HUES6 (cell line): ENCODE data around the gene P4HB.

Experiments used
- H3K27ac ChIP-seq: 2 replicates; pipeline ENCODE4 v1.7.0; 2013; ENCODE audit warnings: low read depth, mild to moderate bottlenecking, low read length, inconsistent platforms
- H3K27me3 ChIP-seq: 2 replicates; pipeline ENCODE4 v1.6.1; 2013; ENCODE audit warnings: low read length; ENCODE audit not compliant: control insufficient read depth, insufficient read depth
- H3K36me3 ChIP-seq: 2 replicates; pipeline ENCODE4 v1.6.1; 2013; ENCODE audit warnings: low read length; ENCODE audit not compliant: control insufficient read depth, insufficient read depth
- H3K4me1 ChIP-seq: 2 replicates; pipeline ENCODE4 v1.6.1; 2013; ENCODE audit warnings: low read length; ENCODE audit not compliant: control insufficient read depth, insufficient read depth
- H3K4me3 ChIP-seq: 2 replicates; pipeline ENCODE4 v1.5.1; 2013; ENCODE audit warnings: low read depth, low read length
- H3K9ac ChIP-seq: one replicate; pipeline ENCODE4 v1.6.1; 2013; ENCODE audit warnings: mild to moderate bottlenecking, low read length
- H3K9me3 ChIP-seq: 2 replicates; pipeline ENCODE4 v1.6.1; 2013; ENCODE audit warnings: low read depth, low read length; ENCODE audit not compliant: control insufficient read depth, insufficient read depth

The P4HB gene

GRCh38 chr17:81854974-81855774 lies 5.2 kb downstream of the P4HB start:
- Histone ChIP-seq H3K9me3 (no peaks in the 10 kb centered on the region), H3K27me3 (no peaks in the 10 kb centered on the region), H3K9ac (no peak overlapping the region), H3K36me3 (peaks cover 77% of the 10 kb centered on the region), H3K4me1 (peaks cover 9% of the 10 kb centered on the region), H3K4me3 (no peak overlapping the region), H3K27ac (no peak overlapping the region)

- Histone ChIP-seq H3K4me1 (no peaks in the 10 kb centered on the region), H3K9me3 (no peaks in the 10 kb centered on the region), H3K9ac (no peak overlapping the region), H3K4me3 (no peak overlapping the region), H3K27me3 (no peaks in the 10 kb centered on the region), H3K36me3 (peaks cover 69% of the 10 kb centered on the region), H3K27ac (no peak overlapping the region)
These were observed 8.1 kb downstream of the P4HB start for GRCh38 chr17:81852237-81852636.

GRCh38 chr17:81851423-81851822 lies 8.9 kb downstream of the P4HB start:
- no peaks in the 10 kb centered on the region for H3K9me3 ChIP-seq
- no peaks in the 10 kb centered on the region for H3K4me1 ChIP-seq
- peaks cover 73% of the 10 kb centered on the region for H3K36me3 ChIP-seq
- H3K27ac ChIP-seq = no peak overlapping the region
- H3K27me3 ChIP-seq = no peaks in the 10 kb centered on the region
- no peak overlapping the region for H3K9ac ChIP-seq
- H3K4me3 ChIP-seq = no peak overlapping the region

GRCh38 chr17:81849457-81849856 lies 10.9 kb downstream of the P4HB start:
- Histone ChIP-seq H3K36me3 (peaks cover 77% of the 10 kb centered on the region), H3K4me3 (no peak overlapping the region), H3K27me3 (no peaks in the 10 kb centered on the region), H3K9me3 (no peaks in the 10 kb centered on the region), H3K9ac (no peak overlapping the region), H3K27ac (no peak overlapping the region), H3K4me1 (no peaks in the 10 kb centered on the region)

GRCh38 chr17:81846743-81847689 lies 13.3 kb downstream of the P4HB start:
- Histone ChIP-seq H3K4me3 (no peak overlapping the region), H3K9ac (no peak overlapping the region), H3K9me3 (no peaks in the 10 kb centered on the region), H3K27me3 (no peaks in the 10 kb centered on the region), H3K4me1 (no peaks in the 10 kb centered on the region), H3K36me3 (peaks cover 76% of the 10 kb centered on the region), H3K27ac (no peak overlapping the region)

- Histone ChIP-seq H3K4me3 (no peak overlapping the region), H3K27ac (no peak overlapping the region), H3K9me3 (no peaks in the 10 kb centered on the region), H3K4me1 (no peaks in the 10 kb centered on the region), H3K36me3 (peaks cover 67% of the 10 kb centered on the region), H3K27me3 (no peaks in the 10 kb centered on the region), H3K9ac (no peak overlapping the region)
These were observed 14.2 kb downstream of the P4HB start for GRCh38 chr17:81845881-81846742.

GRCh38 chr17:81845361-81845760 lies 15.0 kb downstream of the P4HB start:
- H3K27me3 ChIP-seq = no peaks in the 10 kb centered on the region
- H3K9me3 ChIP-seq = no peaks in the 10 kb centered on the region
- no peak overlapping the region for H3K4me3 ChIP-seq
- peaks cover 61% of the 10 kb centered on the region for H3K36me3 ChIP-seq
- peaks cover 7% of the 10 kb centered on the region; the same call in 1 of the 2 replicates for H3K4me1 ChIP-seq
- H3K27ac ChIP-seq = no peak overlapping the region
- H3K9ac ChIP-seq = no peak overlapping the region

GRCh38 chr17:81844887-81845286 lies 15.4 kb downstream of the P4HB start:
- Histone ChIP-seq H3K4me1 (peaks cover 8% of the 10 kb centered on the region; the same call in 1 of the 2 replicates), H3K27ac (no peak overlapping the region), H3K36me3 (peaks cover 61% of the 10 kb centered on the region), H3K4me3 (no peak overlapping the region), H3K9ac (no peak overlapping the region), H3K9me3 (no peaks in the 10 kb centered on the region), H3K27me3 (no peaks in the 10 kb centered on the region)

- no peaks in the 10 kb centered on the region for H3K27me3 ChIP-seq
- H3K27ac ChIP-seq = no peak overlapping the region
- peaks cover 8% of the 10 kb centered on the region; the same call in 1 of the 2 replicates for H3K4me1 ChIP-seq
- no peak overlapping the region for H3K9ac ChIP-seq
- H3K4me3 ChIP-seq = no peak overlapping the region
- peaks cover 61% of the 10 kb centered on the region for H3K36me3 ChIP-seq
- no peaks in the 10 kb centered on the region for H3K9me3 ChIP-seq
These were observed 15.9 kb downstream of the P4HB start for GRCh38 chr17:81844327-81844851.

- H3K4me1 ChIP-seq = peaks cover 12% of the 10 kb centered on the region; the same call in 1 of the 2 replicates
- no peak overlapping the region for H3K27ac ChIP-seq
- H3K36me3 ChIP-seq = peaks cover 58% of the 10 kb centered on the region
- H3K9ac ChIP-seq = no peak overlapping the region
- H3K27me3 ChIP-seq = no peaks in the 10 kb centered on the region
- H3K9me3 ChIP-seq = no peaks in the 10 kb centered on the region
- no peak overlapping the region for H3K4me3 ChIP-seq
These were observed 16.5 kb downstream of the P4HB start for GRCh38 chr17:81843713-81844326.
